Activated CD8-positive, alpha-beta T cell treated with anti-CD3 and anti-CD28 coated beads for 36 hours (primary cell): Measurements from ENCODE around the gene MMS19. TPM values are rescaled to one million over a fixed set of nuclear protein-coding genes. Genes with fewer than 3 reads are reported as not detected.
A peak's percentile ranks its signal among the peaks of the same experiment; 100 is the strongest.

ENCODE experiments used
- ATAC-seq: fragments of 200-7000 bp; cut with Tn5 transposase; one replicate; pipeline ENCODE4 v1.10.0; 2021; ENCODE audit warnings: mild to moderate bottlenecking, moderate library complexity
- CTCF ChIA-PET: fragments of 350-600 bp; sonication (Branson Sonifier 250); formaldehyde crosslinking; loops from one replicate; lab custom pipeline; 2021; ENCODE audit warnings: antibody characterized with exemption; lab: Charles Lee
- POLR2A ChIA-PET: fragments of 350-600 bp; sonication (Branson Sonifier 250); formaldehyde crosslinking; loops from one replicate; lab custom pipeline; 2021; ENCODE audit warnings: antibody characterized with exemption; lab: Charles Lee
- DNase-seq: peaks from one replicate; pipeline ENCODE4 v3.0.0-alpha.2; 2020
- H3K27ac Mint-ChIP-seq: one replicate; pipeline ENCODE4 v1.8.0; 2021; ENCODE audit warnings: mild to moderate bottlenecking, mixed read lengths
- H3K27me3 Mint-ChIP-seq: one replicate; pipeline ENCODE4 v1.8.0; 2021; ENCODE audit warnings: mixed read lengths
- H3K36me3 Mint-ChIP-seq: one replicate; pipeline ENCODE4 v1.8.0; 2021; ENCODE audit warnings: low read depth, mixed read lengths
- H3K4me1 Mint-ChIP-seq: one replicate; pipeline ENCODE4 v1.8.0; 2021; ENCODE audit warnings: low read depth, mixed read lengths
- H3K4me3 Mint-ChIP-seq: one replicate; pipeline ENCODE4 v1.8.0; 2021; ENCODE audit warnings: mild to moderate bottlenecking, moderate library complexity, mixed read lengths
- H3K9me3 Mint-ChIP-seq: one replicate; pipeline ENCODE4 v1.8.0; 2021; ENCODE audit warnings: mixed read lengths
- intact Hi-C: fragments of 100-400 bp; cut with micrococcal nuclease; formaldehyde crosslinking; loops from one replicate; pipeline ENCODE4 v1.10.0; 2022
- total RNA-seq, 2 experiments: library from RNA; stranded (reverse); gene quantifications; one replicate each; pipeline ENCODE4 v1.2.3, GENCODE V29; 2021
- TF ChIP-seq, protein P1 (sequence below): fragments of 200-600 bp; IDR thresholded peaks from one replicate; pipeline ENCODE4 v1.8.0; 2022; ENCODE audit warnings: antibody characterized with exemption, mild to moderate bottlenecking

The MMS19 gene
- total RNA-seq, 2 experiments from 2014 or later = 107 to 108 TPM

- no peak overlapping the region for H3K27ac Mint-ChIP-seq
- H3K9me3 Mint-ChIP-seq = no peaks in the 10 kb centered on the region
- H3K27me3 Mint-ChIP-seq = no peaks in the 10 kb centered on the region
- intact Hi-C loops = loop anchor here (5.0 kb wide), 1 partner anchor 35 kb away; no protein-coding TSS in a partner anchor
- peaks cover 24% of the 10 kb centered on the region for H3K4me1 Mint-ChIP-seq
- ATAC-seq (no peak), DNase-seq (no peak)
- CTCF ChIA-PET = interaction anchor here (1.0 to 1.5 kb wide), 4 partner anchors 14 to 34 kb away, joined by 3 to 5 read pairs (median 4); no protein-coding TSS in a partner anchor
- TF ChIP-seq, protein P1, sequence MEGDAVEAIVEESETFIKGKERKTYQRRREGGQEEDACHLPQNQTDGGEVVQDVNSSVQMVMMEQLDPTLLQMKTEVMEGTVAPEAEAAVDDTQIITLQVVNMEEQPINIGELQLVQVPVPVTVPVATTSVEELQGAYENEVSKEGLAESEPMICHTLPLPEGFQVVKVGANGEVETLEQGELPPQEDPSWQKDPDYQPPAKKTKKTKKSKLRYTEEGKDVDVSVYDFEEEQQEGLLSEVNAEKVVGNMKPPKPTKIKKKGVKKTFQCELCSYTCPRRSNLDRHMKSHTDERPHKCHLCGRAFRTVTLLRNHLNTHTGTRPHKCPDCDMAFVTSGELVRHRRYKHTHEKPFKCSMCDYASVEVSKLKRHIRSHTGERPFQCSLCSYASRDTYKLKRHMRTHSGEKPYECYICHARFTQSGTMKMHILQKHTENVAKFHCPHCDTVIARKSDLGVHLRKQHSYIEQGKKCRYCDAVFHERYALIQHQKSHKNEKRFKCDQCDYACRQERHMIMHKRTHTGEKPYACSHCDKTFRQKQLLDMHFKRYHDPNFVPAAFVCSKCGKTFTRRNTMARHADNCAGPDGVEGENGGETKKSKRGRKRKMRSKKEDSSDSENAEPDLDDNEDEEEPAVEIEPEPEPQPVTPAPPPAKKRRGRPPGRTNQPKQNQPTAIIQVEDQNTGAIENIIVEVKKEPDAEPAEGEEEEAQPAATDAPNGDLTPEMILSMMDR = no peak
- POLR2A ChIA-PET = interaction anchor here (1.0 to 4.6 kb wide), 7 partner anchors 8 to 52 kb away, joined by 3 to 26 read pairs (median 4); partner anchors contain the start of gene RRP12
- H3K36me3 Mint-ChIP-seq = peaks cover 20% of the 10 kb centered on the region
- no peak overlapping the region for H3K4me3 Mint-ChIP-seq
Observed at GRCh38 chr10:97442277-97442676, 55.9 kb downstream of the MMS19 start.

DNA sequence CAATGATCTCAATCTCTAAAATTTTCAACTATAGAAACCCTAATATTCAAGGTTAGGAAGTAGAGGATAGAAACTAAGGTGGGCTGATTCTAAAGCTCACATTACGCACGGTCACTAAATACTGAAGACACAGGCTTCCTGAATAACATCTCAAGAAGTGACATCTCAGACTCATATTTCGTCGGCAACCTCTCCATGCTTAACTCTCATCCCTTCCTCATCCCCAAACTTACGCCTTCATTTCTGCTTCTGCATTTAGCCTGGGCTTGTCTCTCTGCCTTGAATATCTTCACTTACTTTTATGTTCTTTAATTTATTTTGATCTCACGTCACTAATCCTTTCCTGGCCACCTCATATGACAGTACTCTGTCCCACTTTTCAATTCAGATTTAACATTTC lies 63.0 kb downstream of the MMS19 start:
- intact Hi-C loops = no loop called here
- Mint-ChIP-seq H3K4me1 (peaks cover 8% of the 10 kb centered on the region), H3K27me3 (no peaks in the 10 kb centered on the region), H3K27ac (peak overlapping the region; percentile 66), H3K9me3 (no peaks in the 10 kb centered on the region), H3K4me3 (no peak overlapping the region), H3K36me3 (peaks cover 43% of the 10 kb centered on the region)
- no peak for DNase-seq
- CTCF ChIA-PET = interaction anchor here (1.2 kb wide), 1 partner anchor 10 kb away, joined by 4 read pairs; the partner anchor contains the start of genes EXOSC1 and ZDHHC16
- TF ChIP-seq, protein P1 = no peak
- no peak for ATAC-seq
- POLR2A ChIA-PET = interaction anchor here (0.8 to 2.9 kb wide), 5 partner anchors 9 to 32 kb away, joined by 3 to 26 read pairs (median 5); partner anchors contain the start of genes EXOSC1 and ZDHHC16

- no peak overlapping the region for H3K4me3 Mint-ChIP-seq
- no peaks in the 10 kb centered on the region for H3K9me3 Mint-ChIP-seq
- H3K36me3 Mint-ChIP-seq = peaks cover 48% of the 10 kb centered on the region
- H3K27me3 Mint-ChIP-seq = no peaks in the 10 kb centered on the region
- TF ChIP-seq, protein P1 = no peak
- DNase-seq = no peak
- peak; percentile 56 for ATAC-seq
- ChIA-PET CTCF (interaction anchor here (1.1 to 1.2 kb wide), 2 partner anchors 11 to 27 kb away, joined by 4 to 7 read pairs; partner anchors contain the start of genes EXOSC1 and ZDHHC16), POLR2A (interaction anchor here (0.9 to 2.9 kb wide), 7 partner anchors 9 to 32 kb away, joined by 4 to 26 read pairs (median 7); partner anchors contain the start of genes EXOSC1 and ZDHHC16)
- peak overlapping the region; percentile 66 for H3K27ac Mint-ChIP-seq
- H3K4me1 Mint-ChIP-seq = peaks cover 7% of the 10 kb centered on the region
- intact Hi-C loops = no loop called here
Observed at GRCh38 chr10:97434557-97434956, 63.7 kb downstream of the MMS19 start.

DNA sequence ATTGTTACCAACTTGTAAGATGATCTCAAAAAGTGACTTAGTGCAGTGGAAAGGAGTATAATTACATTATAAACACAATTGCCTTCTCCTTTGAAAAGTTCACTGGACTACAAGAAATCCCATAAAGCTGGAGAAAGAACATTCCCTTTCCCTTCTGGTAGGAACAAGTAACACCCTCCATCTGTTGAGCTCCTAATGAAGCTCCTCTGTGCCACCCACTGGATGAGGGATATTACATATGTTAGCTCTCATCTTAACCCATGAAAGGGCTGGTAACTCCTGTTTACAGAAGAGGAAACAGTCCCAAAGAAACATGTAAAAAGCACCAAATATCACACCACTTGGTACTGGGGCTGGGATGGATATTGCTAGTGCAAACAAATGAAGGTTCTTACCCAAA lies 64.2 kb downstream of the MMS19 start:
- peaks cover 11% of the 10 kb centered on the region for H3K4me1 Mint-ChIP-seq
- H3K36me3 Mint-ChIP-seq = peaks cover 53% of the 10 kb centered on the region
- DNase-seq (no peak), ATAC-seq (no peak)
- ChIA-PET POLR2A (interaction anchor here (0.9 to 2.9 kb wide), 6 partner anchors 10 to 33 kb away, joined by 4 to 26 read pairs (median 8); partner anchors contain the start of genes EXOSC1 and ZDHHC16), CTCF (interaction anchor here (0.8 to 1.2 kb wide), 3 partner anchors 12 to 28 kb away, joined by 4 to 7 read pairs (median 5); partner anchors contain the start of genes EXOSC1 and ZDHHC16)
- peak overlapping the region; percentile 66 for H3K27ac Mint-ChIP-seq
- no peaks in the 10 kb centered on the region for H3K9me3 Mint-ChIP-seq
- no peak overlapping the region for H3K4me3 Mint-ChIP-seq
- TF ChIP-seq, protein P1 = no peak
- H3K27me3 Mint-ChIP-seq = no peaks in the 10 kb centered on the region
- intact Hi-C loops = no loop called here

GRCh38 chr10:97428572-97428981 lies 69.6 kb downstream of the MMS19 start:
- TF ChIP-seq, protein P1 = no peak
- H3K36me3 Mint-ChIP-seq = peaks cover 69% of the 10 kb centered on the region
- H3K4me3 Mint-ChIP-seq = peak overlapping the region; percentile 96
- intact Hi-C loops = loop anchor here (2.0 kb wide), 1 partner anchor 22 kb away; no protein-coding TSS in a partner anchor
- ChIA-PET CTCF (interaction anchor here (1.3 to 3.2 kb wide), 7 partner anchors 14 to 27 kb away, joined by 4 to 17 read pairs (median 6); partner anchors contain the start of gene RRP12), POLR2A (interaction anchor here (0.6 to 2.7 kb wide), 7 partner anchors 9 to 31 kb away, joined by 3 to 22 read pairs (median 12); no protein-coding TSS in a partner anchor)
- DNase-seq (no peak), ATAC-seq (no peak)
- peaks cover 29% of the 10 kb centered on the region for H3K4me1 Mint-ChIP-seq
- H3K27ac Mint-ChIP-seq = peak overlapping the region; percentile 92
- peaks cover 2% of the 10 kb centered on the region for H3K27me3 Mint-ChIP-seq
- H3K9me3 Mint-ChIP-seq = no peaks in the 10 kb centered on the region
